ENCODE measurements around the gene CYP2U1.
"Not testable (repeated sequence)": the region's sequence is repeated elsewhere in the genome, so short reads cannot be mapped to it uniquely, and the experiment has no call there.

Gene CYP2U1

DNA sequence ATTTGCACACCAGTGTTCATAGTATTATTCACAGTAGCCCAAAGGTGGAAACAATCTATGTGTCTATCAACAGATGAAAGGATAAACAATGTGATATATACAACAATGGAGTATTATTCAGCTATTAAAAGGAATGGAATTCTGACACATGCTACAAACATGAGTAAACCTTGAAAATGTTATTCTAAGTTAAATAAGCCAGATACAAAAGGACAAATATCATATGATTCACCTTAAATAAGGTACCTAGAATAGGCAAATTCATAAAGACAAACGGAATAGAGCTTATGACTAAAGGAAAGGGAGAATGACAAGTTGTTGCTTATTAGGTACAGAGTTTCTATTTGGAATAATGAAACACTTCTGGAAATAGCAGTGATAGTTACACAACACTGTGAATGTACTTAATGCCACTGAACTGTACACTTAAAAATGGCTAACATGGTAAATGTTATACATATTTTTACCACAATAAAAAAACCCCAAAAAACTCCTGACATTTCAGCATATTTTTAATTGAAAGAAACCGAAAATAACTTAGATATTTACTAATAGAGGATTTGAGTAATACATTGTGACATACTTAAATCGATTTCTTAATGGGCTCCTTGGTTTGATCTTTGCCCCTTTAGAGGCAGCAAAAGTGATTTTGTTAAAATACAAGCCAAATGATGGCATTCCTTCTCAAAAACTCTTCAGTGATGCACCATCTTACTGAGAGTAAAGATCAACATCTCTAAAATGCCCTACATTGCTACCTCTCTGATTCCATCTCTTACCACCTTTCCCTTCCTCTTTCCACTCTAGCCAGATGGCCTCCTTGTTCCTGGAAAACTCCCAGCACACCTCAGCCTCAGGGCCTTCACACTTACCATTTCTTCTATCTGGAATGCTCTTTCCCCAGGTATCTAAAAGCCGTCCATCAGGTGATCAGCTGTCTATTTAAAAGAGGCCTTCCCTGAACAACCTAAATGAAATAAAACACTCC, 8.6 kb upstream of the CYP2U1 start:
- DNase-seq = no peak

DNA sequence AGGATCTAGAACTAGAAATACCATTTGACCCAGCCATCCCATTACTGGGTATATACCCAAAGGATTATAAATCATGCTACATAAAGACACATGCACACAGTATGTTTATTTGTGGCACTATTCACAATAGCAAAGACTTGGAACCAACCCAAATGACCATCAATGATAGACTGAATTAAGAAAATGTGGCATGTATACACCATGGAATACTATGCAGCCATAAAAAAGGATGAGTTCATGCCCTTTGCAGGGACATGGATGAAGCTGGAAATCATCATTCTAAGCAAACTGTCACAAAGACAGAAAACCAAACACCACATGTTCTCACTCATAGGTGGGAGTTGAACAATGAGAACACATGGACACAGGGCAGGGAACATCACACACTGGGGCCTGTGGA, 5.6 kb upstream of the CYP2U1 start:
- DNase-seq = not testable (repeated sequence)

DNA sequence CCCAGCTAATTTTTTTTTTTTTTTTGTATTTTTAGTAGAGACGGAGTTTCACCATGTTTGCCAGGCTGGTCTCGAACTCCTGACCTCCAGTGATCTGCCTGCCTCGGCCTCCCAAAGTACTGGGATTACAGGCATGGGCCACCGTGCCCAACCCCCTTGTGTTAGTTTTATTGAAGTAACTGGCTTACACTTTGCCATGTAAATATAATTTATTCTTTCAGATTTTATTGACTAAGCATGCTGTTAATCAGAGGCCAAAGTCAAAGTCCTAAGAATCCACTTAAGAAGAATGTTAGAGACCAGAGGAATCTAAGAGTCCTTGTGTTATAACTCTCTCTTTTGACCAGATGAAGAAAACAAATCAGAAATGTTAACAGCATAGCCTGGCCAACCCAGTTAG, 4.5 kb upstream of the CYP2U1 start:
- DNase-seq = not testable (repeated sequence)

DNA sequence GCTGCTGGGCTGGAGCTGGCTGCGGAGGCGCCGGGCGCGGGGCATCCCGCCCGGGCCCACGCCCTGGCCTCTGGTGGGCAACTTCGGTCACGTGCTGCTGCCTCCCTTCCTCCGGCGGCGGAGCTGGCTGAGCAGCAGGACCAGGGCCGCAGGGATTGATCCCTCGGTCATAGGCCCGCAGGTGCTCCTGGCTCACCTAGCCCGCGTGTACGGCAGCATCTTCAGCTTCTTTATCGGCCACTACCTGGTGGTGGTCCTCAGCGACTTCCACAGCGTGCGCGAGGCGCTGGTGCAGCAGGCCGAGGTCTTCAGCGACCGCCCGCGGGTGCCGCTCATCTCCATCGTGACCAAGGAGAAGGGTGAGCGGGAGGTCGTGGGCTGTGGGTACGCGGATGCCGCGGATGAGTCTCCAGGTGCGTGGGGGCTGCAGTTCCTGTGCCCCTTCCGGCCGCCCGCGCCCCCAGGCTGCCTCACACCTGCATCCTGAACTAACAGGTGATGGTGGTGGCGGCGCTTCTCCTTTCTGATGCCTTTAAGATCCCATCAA, 499 bp downstream of the CYP2U1 start:
- no peak for DNase-seq

DNA sequence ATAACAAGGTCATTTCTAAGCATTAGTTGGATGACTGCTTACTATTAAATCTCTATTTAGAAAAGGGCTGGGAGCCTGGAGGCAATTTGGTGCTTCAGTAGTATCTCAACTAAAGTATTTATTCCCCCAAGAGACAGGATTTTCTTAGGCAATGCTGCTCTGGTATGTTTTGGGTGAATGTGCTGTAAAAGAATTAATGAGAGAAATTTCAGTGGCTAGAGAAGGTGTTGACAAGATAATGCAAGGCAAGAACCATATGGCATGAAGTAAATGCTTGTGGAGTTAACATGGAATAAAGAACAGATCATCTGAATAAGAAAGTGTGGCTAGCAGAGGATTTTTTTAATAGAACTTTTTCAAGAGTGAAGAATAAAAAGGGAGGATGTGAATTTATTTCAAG, 3.9 kb downstream of the CYP2U1 start:
- DNase-seq = no peak

DNA sequence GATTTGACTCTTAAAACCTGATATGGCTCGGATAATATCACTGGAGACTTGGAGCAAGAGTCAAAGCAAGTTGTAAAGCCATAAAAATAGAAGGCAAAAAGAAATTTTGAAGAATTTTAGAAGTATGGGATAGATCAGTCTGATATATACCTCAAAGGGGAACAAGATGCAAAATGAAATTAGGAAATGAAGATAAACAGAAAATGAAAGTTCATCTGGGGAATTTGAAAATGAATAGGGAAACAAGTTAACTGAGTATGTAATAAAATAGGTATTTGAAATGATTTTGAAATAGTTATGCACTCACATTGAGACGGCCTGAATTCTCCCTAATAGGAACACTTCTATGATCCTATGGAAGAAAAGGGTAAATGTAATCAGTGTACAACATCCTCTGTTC, 5.7 kb downstream of the CYP2U1 start:
- no peak for DNase-seq

DNA sequence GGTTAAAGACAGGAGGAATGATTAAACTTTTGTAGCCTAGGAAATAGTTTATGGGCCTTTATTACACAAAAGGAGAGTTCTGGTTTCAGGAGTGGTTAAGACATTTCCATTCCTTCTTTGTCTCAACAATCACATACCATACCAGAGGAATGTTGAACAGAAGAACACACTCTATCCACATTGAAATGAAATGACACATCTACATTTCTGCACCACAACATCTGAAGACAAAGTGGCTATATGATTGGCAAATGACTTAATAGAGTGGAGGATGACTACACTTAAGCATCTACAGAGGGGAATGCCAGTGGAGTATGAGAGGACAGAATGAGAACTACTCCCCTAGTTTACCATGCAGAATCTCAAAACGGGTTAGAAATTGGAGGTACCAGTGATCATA, 8.0 kb downstream of the CYP2U1 start:
- no peak for DNase-seq

DNA sequence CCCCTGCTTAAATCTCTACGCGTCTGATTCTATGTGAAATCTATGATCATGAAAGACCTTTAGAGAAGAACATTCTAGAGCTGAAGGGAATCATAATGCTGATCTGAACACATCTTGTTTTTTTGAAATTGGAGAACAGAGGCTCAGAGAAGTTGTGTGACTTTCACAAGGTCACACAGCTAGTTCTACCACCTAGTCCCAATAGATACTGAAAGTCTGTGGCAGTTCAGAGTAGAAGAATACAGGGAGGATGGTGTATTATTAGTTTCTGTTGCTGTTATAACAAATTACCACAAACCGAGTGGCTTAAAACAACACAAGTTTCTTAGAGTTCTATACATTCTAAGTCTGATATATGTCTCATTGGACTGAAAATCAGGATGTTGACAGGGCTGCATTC, 14.5 kb downstream of the CYP2U1 start:
- no peak for DNase-seq

DNA sequence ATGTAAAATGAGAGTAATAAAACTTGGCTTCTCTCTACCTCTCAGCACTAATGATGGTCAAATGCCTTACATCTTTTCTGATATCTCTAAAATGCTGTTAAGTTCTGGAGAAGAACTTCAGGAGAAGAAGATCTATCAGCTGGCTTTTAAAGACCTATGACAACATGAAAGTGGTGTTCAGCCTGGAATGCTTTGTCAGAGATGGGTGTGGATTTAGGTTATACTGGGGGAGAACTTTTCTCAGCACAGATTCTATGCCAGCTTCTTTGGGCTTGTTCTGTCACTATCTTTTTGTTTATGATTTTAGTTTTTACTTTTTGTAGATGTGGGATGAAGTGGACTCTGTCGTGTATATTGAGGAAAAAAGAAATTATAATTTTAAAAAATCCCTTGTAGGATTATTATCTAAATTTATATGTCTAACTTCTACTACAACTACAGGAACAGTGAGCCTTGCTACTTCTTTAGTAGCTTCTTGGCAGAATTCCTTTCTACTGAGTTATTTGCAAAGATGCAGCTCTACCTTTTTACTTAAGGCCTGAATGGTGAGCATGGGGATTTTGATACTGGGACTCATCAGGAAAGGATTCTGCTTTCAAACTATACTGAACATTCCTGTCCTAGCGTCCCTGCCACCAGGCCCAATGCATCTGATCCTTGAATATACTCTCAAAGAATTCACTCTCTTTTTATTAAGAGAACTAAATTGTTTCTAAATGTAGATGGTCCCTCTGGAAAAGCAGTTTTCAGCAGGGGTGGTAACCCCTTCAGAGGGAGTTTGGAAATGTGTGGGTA, 19.6 kb downstream of the CYP2U1 start:
- DNase-seq = no peak

DNA sequence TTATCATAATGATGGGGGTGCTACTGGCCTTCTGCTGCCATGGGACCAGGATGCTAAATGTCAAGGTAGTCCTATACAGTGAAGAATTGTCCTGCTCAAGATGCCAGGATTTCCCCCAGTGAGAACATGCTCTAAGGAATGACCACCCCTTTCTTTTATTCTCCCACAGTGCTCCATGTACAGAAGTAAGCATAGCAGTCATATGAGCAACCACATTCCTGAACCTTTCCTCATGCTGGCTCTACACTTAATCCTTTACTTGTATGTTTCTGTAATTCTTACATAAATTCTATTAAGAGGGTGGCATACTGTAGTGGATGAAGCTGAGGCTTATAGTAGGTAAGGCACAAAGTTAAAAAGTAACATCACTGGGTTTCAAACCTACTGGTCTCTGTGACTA, 20.2 kb downstream of the CYP2U1 start:
- peak; percentile 71 for DNase-seq

DNA sequence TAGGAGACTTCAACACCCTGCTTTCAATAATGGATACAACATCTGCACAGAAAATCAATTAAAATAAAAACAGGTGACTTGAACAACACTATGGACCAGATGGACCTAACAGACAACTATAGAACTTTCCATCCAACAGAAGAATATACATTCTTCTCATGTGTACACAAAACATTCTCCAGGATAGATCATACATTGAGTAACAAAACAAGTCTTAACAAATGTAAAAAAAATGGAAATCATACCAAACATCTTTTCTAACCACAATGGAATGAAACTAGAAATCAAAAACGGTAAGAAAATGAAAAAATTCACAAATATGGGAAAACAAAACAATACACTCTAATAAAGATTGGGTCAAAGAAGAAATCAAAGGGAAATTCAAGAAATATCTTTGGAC, 24.7 kb downstream of the CYP2U1 start:
- DNase-seq = no peak

DNA sequence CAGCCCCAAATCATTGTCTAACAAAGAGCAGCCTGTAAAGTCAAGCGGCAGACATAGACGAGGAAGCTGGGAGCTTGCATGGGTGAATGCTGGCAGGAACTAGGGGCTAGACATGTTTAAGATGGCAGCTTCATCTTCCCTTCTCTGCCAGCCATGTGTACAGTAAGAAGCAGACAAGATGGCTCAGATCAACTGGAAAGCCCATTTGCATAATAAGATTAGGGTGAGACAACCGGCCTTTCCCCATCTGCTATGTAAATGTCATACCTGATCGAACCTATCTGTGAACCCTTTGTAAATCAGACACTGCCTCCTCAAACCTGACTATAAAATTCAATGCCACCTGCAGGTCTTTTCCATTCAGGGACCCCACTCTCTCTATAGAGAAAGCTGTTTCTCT, 35.6 kb downstream of the CYP2U1 start:
- no peak for DNase-seq

DNA sequence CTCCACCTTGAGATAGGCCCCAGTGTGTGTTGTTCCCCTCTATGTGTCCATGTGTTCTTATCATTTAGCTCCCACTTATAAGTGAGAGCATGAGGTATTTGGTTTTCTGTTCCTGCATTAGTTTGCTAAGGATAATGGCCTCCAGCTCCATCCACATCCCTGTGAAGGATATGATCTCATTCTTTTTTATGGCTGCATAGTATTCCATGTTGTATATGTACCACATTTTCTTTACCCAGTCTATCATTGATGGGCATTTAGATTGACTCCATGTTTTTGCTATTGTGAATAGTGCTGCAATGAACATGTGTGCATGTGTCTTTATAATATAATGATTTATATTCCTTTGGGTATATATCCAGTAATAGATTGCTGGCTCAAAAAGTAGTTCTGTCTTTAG, 36.2 kb downstream of the CYP2U1 start:
- not testable (repeated sequence) for DNase-seq

DNA sequence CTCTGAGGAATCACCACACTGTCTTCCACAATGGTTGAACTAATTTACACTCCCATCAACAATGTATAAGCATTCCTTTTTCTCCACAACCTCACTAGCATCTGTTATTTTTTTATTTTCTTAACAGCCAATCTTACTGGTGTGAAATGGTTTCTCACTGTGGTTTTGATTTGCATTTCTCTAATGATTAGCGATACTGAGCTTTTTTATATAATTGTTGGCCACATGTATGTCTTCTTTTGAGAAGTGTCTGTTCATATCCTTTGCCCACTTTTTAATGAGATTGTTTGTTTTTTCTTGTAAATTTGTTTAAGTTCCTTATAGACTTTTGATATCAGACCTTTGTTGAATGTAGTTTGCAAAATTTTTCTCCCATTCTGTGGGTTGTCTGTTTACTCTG, 36.6 kb downstream of the CYP2U1 start:
- not testable (repeated sequence) for DNase-seq

DNA sequence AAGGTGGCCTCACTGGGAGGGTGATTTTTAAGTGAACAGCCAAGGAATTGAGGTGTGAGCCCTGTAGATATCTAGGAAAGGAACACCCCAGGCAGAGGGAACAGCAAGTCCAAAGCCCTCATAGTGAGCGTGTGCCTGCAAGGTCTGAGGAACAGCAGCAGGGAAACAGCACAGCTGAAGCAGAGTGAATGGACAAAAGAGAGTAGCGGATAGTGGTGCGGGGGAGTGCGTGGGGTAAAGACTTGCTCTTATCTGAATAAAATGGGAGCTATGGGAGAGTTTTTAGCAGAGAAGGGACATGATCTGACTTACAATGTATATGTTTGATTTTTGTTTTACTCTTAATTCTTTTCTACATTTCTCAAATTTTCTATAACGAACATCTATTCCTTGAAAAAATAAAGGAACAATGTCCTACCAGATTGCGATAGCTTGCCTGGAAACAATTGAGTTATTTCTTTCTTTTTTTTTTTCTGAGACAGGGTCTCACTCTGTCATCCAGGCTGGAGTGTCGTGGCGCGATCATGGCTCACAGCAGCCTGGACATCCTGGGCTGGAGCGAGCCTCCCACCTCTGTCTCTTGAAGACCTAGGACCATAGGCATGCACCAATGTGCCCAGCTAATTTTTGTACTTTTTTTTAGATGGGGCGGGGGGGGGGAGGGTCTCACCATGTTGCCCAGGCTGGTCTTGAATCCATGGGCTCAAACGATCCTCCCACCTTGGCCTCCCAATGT, 38.9 kb downstream of the CYP2U1 start:
- DNase-seq = no peak

DNA sequence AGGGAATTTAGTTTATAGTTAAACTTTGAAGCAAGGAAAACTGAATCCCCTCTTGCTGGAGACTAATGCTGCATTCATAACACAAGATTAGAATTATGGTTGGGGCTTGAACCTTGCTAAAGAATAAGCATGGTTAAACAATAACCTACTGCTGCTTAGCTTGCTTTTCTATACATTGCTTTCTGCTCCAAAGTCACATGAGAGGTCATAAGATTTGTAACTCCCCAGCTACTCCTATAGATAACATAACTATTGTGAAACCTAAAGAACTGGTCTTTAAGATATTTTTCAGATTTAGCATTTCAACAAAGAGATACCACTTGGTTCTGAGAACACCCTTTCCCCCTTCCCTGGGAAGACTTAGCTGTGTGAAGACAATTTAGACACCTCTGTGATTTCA, 41.3 kb downstream of the CYP2U1 start:
- DNase-seq = no peak

DNA sequence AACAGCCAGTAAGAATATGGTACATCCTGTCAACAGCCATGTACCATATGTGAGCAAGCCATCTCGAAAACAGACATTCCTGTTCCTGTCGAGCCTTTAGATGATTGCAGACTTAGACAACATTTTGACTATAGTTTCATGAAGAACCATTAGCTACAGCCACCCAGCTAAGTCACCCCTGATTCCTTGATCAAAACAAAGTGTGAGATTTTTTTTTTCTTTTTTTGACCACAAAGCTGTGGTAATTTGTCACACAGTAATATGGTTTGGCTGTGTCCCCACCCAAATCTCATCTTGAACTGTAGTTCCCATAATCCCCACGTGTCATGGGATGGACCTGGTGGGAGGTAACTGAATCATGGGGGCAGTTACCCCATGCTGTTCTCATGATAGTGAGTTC, 43.2 kb downstream of the CYP2U1 start:
- no peak for DNase-seq

DNA sequence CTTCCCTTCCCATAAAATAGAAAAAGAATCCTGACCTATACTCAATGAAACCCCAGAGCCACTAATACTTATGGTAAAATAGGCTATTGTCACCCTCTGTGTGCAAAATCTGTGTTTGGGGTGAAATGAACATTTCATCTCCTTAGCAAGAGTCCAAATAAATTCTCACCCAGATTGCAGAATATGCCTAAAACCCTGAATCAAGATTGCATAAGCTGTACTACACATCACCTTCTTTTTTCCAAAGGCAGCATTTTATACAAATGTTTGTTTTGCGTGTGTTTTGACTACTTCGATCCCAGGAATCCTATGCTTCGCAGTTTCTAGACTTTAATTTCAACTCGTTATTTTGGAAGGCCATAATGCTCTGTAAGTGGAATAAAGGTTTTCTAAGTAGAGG, 46.1 kb downstream of the CYP2U1 start:
- DNase-seq = no peak

DNA sequence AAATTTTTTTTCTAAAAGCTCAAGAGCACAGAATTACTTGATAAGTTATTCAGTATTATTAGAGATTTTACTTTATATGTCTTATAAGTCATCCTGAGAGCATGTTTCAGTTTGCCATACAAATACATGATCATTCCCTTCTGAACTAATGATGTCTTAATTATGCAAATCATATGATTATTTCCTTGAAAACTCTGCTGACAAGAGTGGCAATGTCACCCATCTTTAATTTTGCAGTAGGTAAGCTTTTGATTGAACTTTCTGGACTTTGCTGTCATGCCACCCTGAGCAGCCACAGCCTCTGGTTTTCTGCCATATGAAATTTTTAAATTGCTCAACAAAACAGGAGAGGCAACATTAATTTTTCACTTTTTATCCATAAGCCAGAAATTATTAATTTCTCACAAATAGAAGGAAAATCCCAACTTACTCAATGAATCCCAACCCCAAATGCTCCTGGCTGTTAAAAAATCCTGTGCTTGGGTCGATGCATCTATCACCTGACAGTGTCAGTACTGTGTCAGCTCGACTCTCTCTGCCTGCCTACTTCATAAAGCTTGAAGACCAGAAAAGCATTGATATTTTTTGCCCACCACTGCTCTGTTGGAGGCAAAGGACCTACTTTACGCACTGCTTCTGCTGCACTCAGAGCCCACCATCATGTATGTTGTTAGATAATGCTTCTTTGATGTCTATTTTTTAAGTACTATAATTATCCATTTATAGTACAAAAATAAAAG, 46.8 kb downstream of the CYP2U1 start:
- DNase-seq = no peak

DNA sequence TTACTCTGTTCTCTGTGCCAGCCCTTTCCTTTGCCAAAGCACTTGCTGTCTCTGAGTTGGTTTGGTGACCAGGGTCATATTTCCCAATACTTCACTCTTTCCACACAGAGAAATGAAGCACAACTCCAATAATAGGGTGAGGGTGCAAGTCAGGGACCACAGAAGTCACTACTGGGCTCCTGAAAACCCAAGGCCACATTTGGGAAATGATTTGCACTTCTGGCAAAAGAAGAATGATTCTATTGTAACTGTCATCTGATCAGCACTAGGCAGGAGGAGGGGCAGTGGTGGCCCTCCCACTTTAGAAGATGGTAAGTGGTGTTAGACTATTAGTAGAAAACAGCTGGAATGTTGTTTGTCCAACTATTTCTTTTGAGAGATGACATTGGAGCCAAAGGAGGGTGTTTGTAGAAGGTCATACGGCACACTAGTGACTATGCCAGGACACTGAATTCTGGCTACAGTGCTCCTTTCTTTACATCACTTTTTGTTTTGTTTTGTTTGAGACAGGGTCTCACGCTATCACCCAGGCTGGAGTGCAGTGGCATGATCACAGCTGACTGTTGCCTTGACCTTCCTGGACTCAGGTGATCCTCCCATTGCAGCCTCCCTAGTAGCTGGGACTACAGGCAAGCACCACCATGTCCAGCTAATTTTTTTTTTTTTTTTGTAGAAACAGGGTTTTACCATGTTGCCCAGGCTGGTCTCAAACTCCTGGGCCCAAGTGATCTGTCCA, 47.5 kb downstream of the CYP2U1 start:
- no peak for DNase-seq

DNA sequence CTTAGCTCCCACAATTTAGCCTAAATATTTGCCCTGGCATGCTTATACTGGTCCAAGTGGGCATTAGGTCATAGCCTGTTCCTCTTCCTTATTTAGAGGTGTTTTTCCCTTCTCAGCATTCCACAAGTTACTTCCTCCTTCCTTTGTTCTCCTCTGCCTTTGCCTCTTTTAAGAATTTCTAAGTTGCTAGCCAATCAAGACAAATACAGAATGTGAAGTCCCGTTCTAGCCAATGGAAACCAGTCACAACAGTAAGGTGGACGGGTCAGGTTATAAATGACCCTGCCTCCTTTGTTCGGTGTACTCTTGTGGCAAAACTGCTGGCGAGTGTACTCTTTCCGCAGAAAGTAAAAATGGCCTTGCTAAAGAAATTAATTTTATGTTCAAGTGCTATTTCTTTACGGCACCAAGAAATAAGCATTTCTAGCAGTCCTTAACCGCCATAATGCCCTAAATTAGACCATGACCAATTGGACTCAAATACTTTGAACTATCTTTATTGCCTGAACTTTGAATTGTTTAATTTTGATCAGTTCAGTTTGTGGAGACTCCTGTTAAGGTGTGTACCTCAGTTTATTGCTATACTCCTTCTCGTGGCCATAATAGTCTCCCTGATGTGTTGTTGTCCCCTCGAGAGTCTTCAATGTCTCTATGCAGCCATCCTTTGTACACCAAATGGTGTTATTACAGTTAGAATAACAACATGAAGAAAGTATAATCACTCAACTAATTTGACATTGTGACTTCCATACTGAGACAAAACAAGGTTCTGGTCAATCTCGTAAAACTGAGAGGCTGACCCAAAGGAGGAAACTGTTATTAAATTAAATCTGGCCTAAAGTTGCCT, 56.8 kb downstream of the CYP2U1 start:
- DNase-seq = no peak

Measured in HCEC 1CT (cell line).